Measurements from ENCODE around the gene MAGI1. TPM values are rescaled to one million over a fixed set of nuclear protein-coding genes. Genes with fewer than 3 reads are reported as not detected.

The MAGI1 gene
- polyA plus RNA-seq, 3 donors: not detected

GRCh38 chr3:65343026-65343425 lies 695.7 kb downstream of the MAGI1 start:
- WGBS (ENCODE audit: insufficient coverage): 98% methylated on average over 4 of the region's 6 CpGs
- Mint-ChIP-seq H3K27ac (no peak overlapping the region), H3K9me3 (no peaks in the 10 kb centered on the region), H3K4me1 (no peaks in the 10 kb centered on the region), H3K36me3 (no peaks in the 10 kb centered on the region), H3K4me3 (no peak overlapping the region), H3K27me3 (ENCODE audit: low read depth in 3 of 3) (peaks cover 0 to 2% (median 2%) of the 10 kb centered on the region in 3 donors)
- TF ChIP-seq CTCF (IDR thresholded peaks at IDR 0.05): no peak
- Histone ChIP-seq H3K4me2 (replicated peaks; ENCODE audit: extremely low read depth, low read length, poor library complexity, severe bottlenecking) (no peak overlapping the region), H3K4me3 (replicated peaks in 1 of 3; ENCODE audit: low read depth in 2 of 3, low read length in 3 of 3) (no peak overlapping the region), H3K9ac (ENCODE audit: insufficient read depth, low read length, poor library complexity, severe bottlenecking) (no peak overlapping the region), H3K79me2 (ENCODE audit: insufficient read depth, low read length) (no peaks in the 10 kb centered on the region), H3K27ac (ENCODE audit: low read depth in 1 of 2, low read length in 2 of 2) (no peak overlapping the region), H4K20me1 (ENCODE audit: insufficient read depth, low read length) (no peaks in the 10 kb centered on the region), H3K36me3 (replicated peaks in 1 of 2; ENCODE audit: control insufficient read depth in 1 of 2, insufficient read depth in 2 of 2, low read length in 2 of 2) (no peaks in the 10 kb centered on the region), H3K4me1 (ENCODE audit: control insufficient read depth in 1 of 2, insufficient read depth in 2 of 2, low read length in 2 of 2) (no peaks in the 10 kb centered on the region), H2AFZ (ENCODE audit: insufficient read depth, low read depth, low read length, poor library complexity, severe bottlenecking) (no peak overlapping the region), H3K9me3 (replicated peaks in 1 of 2; ENCODE audit: control insufficient read depth in 1 of 2, insufficient read depth in 1 of 2, low read length in 2 of 2) (no peaks in the 10 kb centered on the region), H3K27me3 (ENCODE audit: control insufficient read depth in 2 of 2, insufficient read depth in 2 of 2, low read length in 2 of 2) (no peaks in the 10 kb centered on the region)
- intact Hi-C loops (cut with micrococcal nuclease): no loop called here
- DNase-seq: no peak

GRCh38 chr3:65342084-65342683 lies 696.5 kb downstream of the MAGI1 start:
- Mint-ChIP-seq H3K4me3 (no peak overlapping the region), H3K27me3 (ENCODE audit: low read depth in 3 of 3) (peaks cover 0 to 2% (median 2%) of the 10 kb centered on the region in 3 donors), H3K27ac (no peak overlapping the region), H3K36me3 (no peaks in the 10 kb centered on the region), H3K4me1 (no peaks in the 10 kb centered on the region), H3K9me3 (peaks cover 0 to 3% (median 0%) of the 10 kb centered on the region in 7 donors)
- Histone ChIP-seq H3K4me3 (replicated peaks in 1 of 3; ENCODE audit: low read depth in 2 of 3, low read length in 3 of 3) (no peak overlapping the region), H3K4me2 (replicated peaks; ENCODE audit: extremely low read depth, low read length, poor library complexity, severe bottlenecking) (no peak overlapping the region), H3K36me3 (replicated peaks in 1 of 2; ENCODE audit: control insufficient read depth in 1 of 2, insufficient read depth in 2 of 2, low read length in 2 of 2) (no peaks in the 10 kb centered on the region), H4K20me1 (ENCODE audit: insufficient read depth, low read length) (no peaks in the 10 kb centered on the region), H3K79me2 (ENCODE audit: insufficient read depth, low read length) (no peaks in the 10 kb centered on the region), H3K27me3 (ENCODE audit: control insufficient read depth in 2 of 2, insufficient read depth in 2 of 2, low read length in 2 of 2) (no peaks in the 10 kb centered on the region), H3K9me3 (replicated peaks in 1 of 2; ENCODE audit: control insufficient read depth in 1 of 2, insufficient read depth in 1 of 2, low read length in 2 of 2) (no peaks in the 10 kb centered on the region), H2AFZ (ENCODE audit: insufficient read depth, low read depth, low read length, poor library complexity, severe bottlenecking) (no peak overlapping the region), H3K27ac (ENCODE audit: low read depth in 1 of 2, low read length in 2 of 2) (no peak overlapping the region), H3K9ac (ENCODE audit: insufficient read depth, low read length, poor library complexity, severe bottlenecking) (no peak overlapping the region), H3K4me1 (ENCODE audit: control insufficient read depth in 1 of 2, insufficient read depth in 2 of 2, low read length in 2 of 2) (no peaks in the 10 kb centered on the region)
- 41% methylated on average over 7 of the region's 12 CpGs for WGBS (ENCODE audit: insufficient coverage)
- DNase-seq: no peak
- TF ChIP-seq CTCF (IDR thresholded peaks at IDR 0.05): peak; percentile 28
- intact Hi-C loops (cut with micrococcal nuclease): no loop called here

Measured in CD14-positive monocyte (primary cell).